Measurements from ENCODE around the gene LYST.

Gene LYST

DNA sequence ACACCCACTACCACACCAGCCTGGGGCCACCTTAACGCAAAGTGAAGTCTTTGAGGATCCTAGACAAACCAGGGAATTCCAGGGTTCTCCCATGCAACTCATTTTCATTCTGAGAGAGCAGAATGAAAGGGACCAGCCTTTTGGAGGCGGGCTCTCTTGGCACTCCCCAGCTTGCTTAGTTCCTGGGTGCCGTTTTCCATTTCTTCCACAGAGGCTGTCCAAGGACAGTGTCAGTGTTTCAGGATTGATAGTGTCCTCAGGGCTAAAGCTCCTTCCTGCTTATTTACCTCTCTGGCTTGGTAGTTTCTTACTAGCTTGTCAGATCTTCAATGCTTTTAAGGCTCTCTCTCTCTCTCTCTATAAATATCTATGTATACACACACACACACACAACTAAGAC lies 187.1 kb downstream of the LYST start:
- Histone ChIP-seq H3K4me1 (ENCODE audit: control insufficient read depth, insufficient read depth, low read length) (no peaks in the 10 kb centered on the region), H3K36me3 (ENCODE audit: control insufficient read depth, insufficient read depth, low read length) (no peaks in the 10 kb centered on the region), H3K27me3 (ENCODE audit: control insufficient read depth, insufficient read depth, low read length) (no peaks in the 10 kb centered on the region), H3K9ac (ENCODE audit: low read depth, low read length) (no peak overlapping the region), H3K4me3 (ENCODE audit: low read depth, low read length) (no peak overlapping the region), H3K27ac (ENCODE audit: low read depth, low read length) (no peak overlapping the region), H3K9me3 (ENCODE audit: control insufficient read depth, insufficient read depth, low read length) (peaks cover 13% of the 10 kb centered on the region)

GRCh38 chr1:235679005-235679404 lies 187.7 kb downstream of the LYST start:
- H3K4me3 ChIP-seq (ENCODE audit: low read depth, low read length), result no peak overlapping the region
- H3K4me1 ChIP-seq (ENCODE audit: control insufficient read depth, insufficient read depth, low read length), result no peaks in the 10 kb centered on the region
- no peak overlapping the region for H3K9ac ChIP-seq (ENCODE audit: low read depth, low read length)
- no peaks in the 10 kb centered on the region for H3K27me3 ChIP-seq (ENCODE audit: control insufficient read depth, insufficient read depth, low read length)
- peaks cover 19% of the 10 kb centered on the region for H3K9me3 ChIP-seq (ENCODE audit: control insufficient read depth, insufficient read depth, low read length)
- H3K36me3 ChIP-seq (ENCODE audit: control insufficient read depth, insufficient read depth, low read length), result no peaks in the 10 kb centered on the region
- H3K27ac ChIP-seq (ENCODE audit: low read depth, low read length), result no peak overlapping the region

DNA sequence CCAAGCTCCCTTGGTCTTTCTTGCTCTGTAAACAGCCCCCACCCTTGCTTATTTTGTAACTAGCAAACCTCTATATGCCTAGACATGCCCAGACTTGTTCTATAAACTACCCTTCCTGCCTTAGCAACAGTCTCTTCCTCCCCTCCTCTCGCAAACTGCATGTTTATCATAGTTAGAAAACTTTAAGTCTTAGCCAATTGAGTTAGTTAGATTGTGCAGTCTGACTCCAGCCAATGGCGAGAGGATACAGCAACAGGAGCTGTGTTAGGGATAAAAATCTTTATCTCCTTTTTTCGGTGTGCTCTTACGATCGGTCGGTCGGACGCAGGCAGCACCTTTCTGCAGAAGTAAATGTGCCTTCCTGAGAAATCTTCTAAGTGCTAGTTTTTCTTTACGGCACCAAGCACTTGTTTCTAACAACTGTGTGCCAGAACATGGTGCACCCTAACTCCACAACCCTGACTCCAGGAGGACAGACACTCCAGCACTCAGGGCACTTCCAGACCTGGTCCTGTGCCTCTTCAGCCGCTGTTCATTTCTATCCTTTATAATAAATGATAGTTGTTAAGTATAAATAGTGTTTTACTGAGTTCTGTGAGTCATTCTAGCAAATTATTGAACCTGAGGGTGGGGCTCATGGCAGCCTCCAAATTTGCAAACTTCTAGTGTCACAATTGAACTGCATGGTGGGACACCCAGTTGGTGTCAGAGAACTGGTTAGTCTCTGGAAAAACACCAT lies 191.4 kb downstream of the LYST start:
- no peaks in the 10 kb centered on the region for H3K36me3 ChIP-seq (ENCODE audit: control insufficient read depth, insufficient read depth, low read length)
- H3K27ac ChIP-seq (ENCODE audit: low read depth, low read length), result no peak overlapping the region
- no peaks in the 10 kb centered on the region for H3K27me3 ChIP-seq (ENCODE audit: control insufficient read depth, insufficient read depth, low read length)
- H3K4me3 ChIP-seq (ENCODE audit: low read depth, low read length), result no peak overlapping the region
- no peaks in the 10 kb centered on the region for H3K4me1 ChIP-seq (ENCODE audit: control insufficient read depth, insufficient read depth, low read length)
- peaks cover 35% of the 10 kb centered on the region for H3K9me3 ChIP-seq (ENCODE audit: control insufficient read depth, insufficient read depth, low read length)
- no peak overlapping the region for H3K9ac ChIP-seq (ENCODE audit: low read depth, low read length)

- Histone ChIP-seq H3K27me3 (ENCODE audit: control insufficient read depth, insufficient read depth, low read length) (no peaks in the 10 kb centered on the region), H3K36me3 (ENCODE audit: control insufficient read depth, insufficient read depth, low read length) (no peaks in the 10 kb centered on the region), H3K9ac (ENCODE audit: low read depth, low read length) (no peak overlapping the region), H3K4me1 (ENCODE audit: control insufficient read depth, insufficient read depth, low read length) (no peaks in the 10 kb centered on the region), H3K27ac (ENCODE audit: low read depth, low read length) (no peak overlapping the region), H3K4me3 (ENCODE audit: low read depth, low read length) (no peak overlapping the region), H3K9me3 (ENCODE audit: control insufficient read depth, insufficient read depth, low read length) (peaks cover 49% of the 10 kb centered on the region)
Measured at GRCh38 chr1:235673981-235674380, 192.7 kb downstream of the LYST start.

GRCh38 chr1:235671992-235672391 lies 194.7 kb downstream of the LYST start:
- H3K27ac ChIP-seq (ENCODE audit: low read depth, low read length), result no peak overlapping the region
- H3K4me1 ChIP-seq (ENCODE audit: control insufficient read depth, insufficient read depth, low read length), result no peaks in the 10 kb centered on the region
- H3K36me3 ChIP-seq (ENCODE audit: control insufficient read depth, insufficient read depth, low read length), result no peaks in the 10 kb centered on the region
- no peak overlapping the region for H3K9ac ChIP-seq (ENCODE audit: low read depth, low read length)
- H3K27me3 ChIP-seq (ENCODE audit: control insufficient read depth, insufficient read depth, low read length), result no peaks in the 10 kb centered on the region
- no peak overlapping the region for H3K4me3 ChIP-seq (ENCODE audit: low read depth, low read length)
- peaks cover 50% of the 10 kb centered on the region for H3K9me3 ChIP-seq (ENCODE audit: control insufficient read depth, insufficient read depth, low read length)

DNA sequence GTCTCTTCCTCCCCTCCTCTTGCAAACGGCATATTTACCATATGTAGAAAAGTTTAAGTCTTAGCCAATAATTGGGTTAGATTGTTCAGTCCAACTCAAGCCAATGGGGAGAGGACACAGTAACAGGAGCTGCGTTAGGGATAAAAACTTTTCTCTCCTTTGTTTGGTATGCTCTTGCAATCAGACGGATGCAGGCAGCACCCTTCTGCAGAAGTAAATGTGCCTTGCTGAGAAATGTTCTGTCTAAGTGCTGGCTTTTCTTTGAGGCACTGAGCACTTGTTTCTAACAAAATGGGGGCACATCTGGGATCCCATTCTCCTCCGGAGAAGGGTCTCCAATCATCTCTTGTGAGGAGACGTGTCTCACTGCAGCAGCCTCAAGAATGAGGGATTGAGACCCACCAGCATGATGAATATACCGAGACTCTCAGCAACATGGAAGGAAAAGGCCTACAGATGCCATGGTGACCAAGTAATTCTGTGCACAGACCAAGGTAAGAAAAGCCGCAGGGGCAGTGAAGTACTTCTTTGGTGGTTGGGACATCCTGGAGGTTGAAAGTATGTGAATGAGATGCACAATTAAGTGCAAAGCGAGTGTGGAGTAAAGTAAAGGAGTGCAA lies 196.4 kb downstream of the LYST start:
- peaks cover 43% of the 10 kb centered on the region for H3K9me3 ChIP-seq (ENCODE audit: control insufficient read depth, insufficient read depth, low read length)
- H3K4me3 ChIP-seq (ENCODE audit: low read depth, low read length), result no peak overlapping the region
- no peak overlapping the region for H3K9ac ChIP-seq (ENCODE audit: low read depth, low read length)
- no peaks in the 10 kb centered on the region for H3K36me3 ChIP-seq (ENCODE audit: control insufficient read depth, insufficient read depth, low read length)
- H3K4me1 ChIP-seq (ENCODE audit: control insufficient read depth, insufficient read depth, low read length), result no peaks in the 10 kb centered on the region
- H3K27me3 ChIP-seq (ENCODE audit: control insufficient read depth, insufficient read depth, low read length), result no peaks in the 10 kb centered on the region
- H3K27ac ChIP-seq (ENCODE audit: low read depth, low read length), result no peak overlapping the region

DNA sequence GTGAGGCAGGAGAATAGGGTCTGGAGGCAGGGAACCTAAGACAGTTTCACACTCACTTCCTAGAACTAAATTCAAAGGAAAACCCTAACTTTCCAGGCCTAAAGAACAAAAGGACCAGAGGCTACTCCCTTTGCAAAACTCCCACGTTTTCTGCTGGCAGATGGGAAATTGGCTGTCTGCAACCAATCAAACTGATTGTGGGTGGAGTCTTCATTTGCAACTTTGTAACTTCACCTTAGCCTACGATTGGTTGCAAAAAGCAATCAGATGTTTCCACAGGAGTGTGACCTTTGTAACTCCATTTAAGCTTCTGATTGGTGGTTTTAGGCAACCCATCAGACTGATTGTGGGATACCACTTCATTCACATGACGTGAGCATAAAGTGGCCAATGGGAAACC lies 197.4 kb downstream of the LYST start:
- Histone ChIP-seq H3K9me3 (ENCODE audit: control insufficient read depth, insufficient read depth, low read length) (peaks cover 33% of the 10 kb centered on the region), H3K27ac (ENCODE audit: low read depth, low read length) (no peak overlapping the region), H3K4me1 (ENCODE audit: control insufficient read depth, insufficient read depth, low read length) (0 out of 2 replicates have a peak, but pooled peaks cover 2% of the 10 kb centered on the region), H3K9ac (ENCODE audit: low read depth, low read length) (no peak overlapping the region), H3K4me3 (ENCODE audit: low read depth, low read length) (no peak overlapping the region), H3K27me3 (ENCODE audit: control insufficient read depth, insufficient read depth, low read length) (no peaks in the 10 kb centered on the region), H3K36me3 (ENCODE audit: control insufficient read depth, insufficient read depth, low read length) (no peaks in the 10 kb centered on the region)

GRCh38 chr1:235663628-235664027 lies 203.1 kb downstream of the LYST start:
- Histone ChIP-seq H3K4me1 (ENCODE audit: control insufficient read depth, insufficient read depth, low read length) (peaks cover 36% of the 10 kb centered on the region), H3K9ac (ENCODE audit: low read depth, low read length) (no peak overlapping the region), H3K27me3 (ENCODE audit: control insufficient read depth, insufficient read depth, low read length) (no peaks in the 10 kb centered on the region), H3K36me3 (ENCODE audit: control insufficient read depth, insufficient read depth, low read length) (no peaks in the 10 kb centered on the region), H3K4me3 (ENCODE audit: low read depth, low read length) (no peak overlapping the region; the same call in 1 of the 2 replicates), H3K9me3 (ENCODE audit: control insufficient read depth, insufficient read depth, low read length) (no peaks in the 10 kb centered on the region), H3K27ac (ENCODE audit: low read depth, low read length) (no peak overlapping the region)

GRCh38 chr1:235661568-235661967 lies 205.1 kb downstream of the LYST start:
- H3K9me3 ChIP-seq (ENCODE audit: control insufficient read depth, insufficient read depth, low read length), result no peaks in the 10 kb centered on the region
- peak overlapping the region; percentile 0 for H3K27ac ChIP-seq (ENCODE audit: low read depth, low read length)

GRCh38 chr1:235659186-235659771 lies 207.4 kb downstream of the LYST start:
- H3K36me3 ChIP-seq (ENCODE audit: control insufficient read depth, insufficient read depth, low read length), result no peaks in the 10 kb centered on the region
- H3K4me3 ChIP-seq (ENCODE audit: low read depth, low read length), result no peak overlapping the region
- H3K27me3 ChIP-seq (ENCODE audit: control insufficient read depth, insufficient read depth, low read length), result no peaks in the 10 kb centered on the region
- peaks cover 34% of the 10 kb centered on the region for H3K4me1 ChIP-seq (ENCODE audit: control insufficient read depth, insufficient read depth, low read length)
- H3K9me3 ChIP-seq (ENCODE audit: control insufficient read depth, insufficient read depth, low read length), result no peaks in the 10 kb centered on the region
- H3K9ac ChIP-seq (ENCODE audit: low read depth, low read length), result no peak overlapping the region
- no peak overlapping the region for H3K27ac ChIP-seq (ENCODE audit: low read depth, low read length)

More at GRCh38 chr1:235661568-235661967, 205.1 kb downstream of the LYST start:
- Histone ChIP-seq H3K36me3 (ENCODE audit: control insufficient read depth, insufficient read depth, low read length) (no peaks in the 10 kb centered on the region), H3K4me1 (ENCODE audit: control insufficient read depth, insufficient read depth, low read length) (peaks cover 36% of the 10 kb centered on the region), H3K27me3 (ENCODE audit: control insufficient read depth, insufficient read depth, low read length) (no peaks in the 10 kb centered on the region), H3K9ac (ENCODE audit: low read depth, low read length) (no peak overlapping the region), H3K4me3 (ENCODE audit: low read depth, low read length) (no peak overlapping the region; the same call in 1 of the 2 replicates)
